Transverse colon (tissue), 3 donors: Measurements from ENCODE around the gene SUPT4H1.

ENCODE experiments used
- CTCF ChIP-seq, 5 experiments: fragments of 200-600 bp in 3 of 5; fragments of 450-650 bp in 2 of 5; sonication (generic) in 3 of 5; IDR thresholded peaks; 1 replicate in 2 of 5; 2 replicates in 3 of 5; pipeline ENCODE4 v1.5.1; 2016 to 2017; ENCODE audit warnings: antibody characterized with exemption in 5 of 5, inconsistent platforms in 3 of 5, mild to moderate bottlenecking in 2 of 5, moderate library complexity in 1 of 5
- EP300 ChIP-seq: sonication (generic); formaldehyde crosslinking; IDR thresholded peaks from one replicate; pipeline ENCODE4 v1.6.1; 2017; ENCODE audit warnings: antibody characterized with exemption, low read depth

DNA sequence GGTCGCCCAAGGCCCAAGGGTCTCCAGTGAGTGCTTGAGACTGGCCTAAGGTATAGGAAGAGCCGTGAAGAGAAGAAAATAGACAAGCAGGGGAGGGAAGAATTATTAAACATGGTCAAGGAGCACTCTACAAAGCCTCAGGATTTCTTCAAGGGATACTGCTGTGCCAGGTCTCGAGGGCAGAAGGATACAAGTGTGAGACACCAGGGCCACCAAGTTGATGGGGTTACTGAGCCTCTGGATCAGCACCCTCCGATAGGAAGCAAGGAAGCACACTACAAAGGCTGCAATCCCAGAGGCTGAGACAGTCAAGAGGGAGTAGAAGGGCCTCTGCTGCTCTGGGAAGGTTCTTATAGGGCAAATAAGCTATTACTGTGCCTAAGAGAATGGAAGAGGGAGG, 6.5 kb downstream of the SUPT4H1 start:
- no peak for TF ChIP-seq CTCF (IDR thresholded peaks at IDR 0.05)
- no peak for TF ChIP-seq EP300
